Measurements from ENCODE around the gene TUBA3C. TPM values are rescaled to one million over a fixed set of nuclear protein-coding genes. Genes with fewer than 3 reads are reported as not detected.

TUBA3C gene
- polyA plus RNA-seq, 1 donor from 2014 or later: not detected

- Histone ChIP-seq H3K9me2 (ENCODE audit: insufficient read depth, low read length) (no peaks in the 10 kb centered on the region), H3K4me3 (ENCODE audit: low read length) (no peak overlapping the region), H3K9ac (ENCODE audit: low read length) (no peak overlapping the region), H3K36me3 (ENCODE audit: insufficient read depth, low read length) (no peaks in the 10 kb centered on the region), H3K79me2 (replicated peaks; ENCODE audit: insufficient read depth, low read length) (no peaks in the 10 kb centered on the region), H3K4me2 (ENCODE audit: low read length) (no peak overlapping the region), H3F3A (ENCODE audit: insufficient read depth, low read length, poor library complexity, severe bottlenecking) (no peaks in the 10 kb centered on the region), H3K9me3 (ENCODE audit: low read length) (peaks cover 28% of the 10 kb centered on the region), H2AFZ (ENCODE audit: low read depth, low read length) (no peak overlapping the region), H3K27ac (ENCODE audit: low read length) (no peak overlapping the region), H4K20me1 (ENCODE audit: insufficient read depth) (no peaks in the 10 kb centered on the region), H3K27me3 (ENCODE audit: insufficient read depth, low read depth, low read length) (no peaks in the 10 kb centered on the region)
- no peak for TF ChIP-seq SMC3 (conservative IDR thresholded peaks at IDR 0.05; ENCODE audit: poor library complexity)
- TF ChIP-seq EZH2 (IDR thresholded peaks at IDR 0.05; ENCODE audit: borderline replicate concordance, insufficient read depth, low read length, poor library complexity, severe bottlenecking): no peak
- TF ChIP-seq EP300 (conservative IDR thresholded peaks at IDR 0.05; ENCODE audit: poor library complexity, severe bottlenecking): no peak
- TF ChIP-seq MXI1 (conservative IDR thresholded peaks at IDR 0.05; ENCODE audit: poor library complexity, severe bottlenecking): no peak
- no peak for TF ChIP-seq POLR2AphosphoS5 (IDR thresholded peaks at IDR 0.05)
- no peak for TF ChIP-seq RAD21 (conservative IDR thresholded peaks at IDR 0.05)
- no peak for TF ChIP-seq TAF1 (IDR thresholded peaks at IDR 0.05; ENCODE audit: low read depth)
- TF ChIP-seq REST (IDR thresholded peaks at IDR 0.05; ENCODE audit: borderline replicate concordance): no peak
Observed at GRCh38 chr13:19157461-19157860, 24.2 kb downstream of the TUBA3C start.

GRCh38 chr13:19156013-19156825 is 25.4 kb downstream of the TUBA3C start:
- Histone ChIP-seq H3F3A (ENCODE audit: insufficient read depth, low read length, poor library complexity, severe bottlenecking) (no peaks in the 10 kb centered on the region), H3K79me2 (replicated peaks; ENCODE audit: insufficient read depth, low read length) (no peaks in the 10 kb centered on the region), H3K4me2 (ENCODE audit: low read length) (no peak overlapping the region), H3K9me3 (ENCODE audit: low read length) (peaks cover 20% of the 10 kb centered on the region), H3K4me3 (ENCODE audit: low read length) (no peak overlapping the region), H3K36me3 (ENCODE audit: insufficient read depth, low read length) (no peaks in the 10 kb centered on the region), H3K9ac (ENCODE audit: low read length) (no peak overlapping the region), H3K27me3 (ENCODE audit: insufficient read depth, low read depth, low read length) (no peaks in the 10 kb centered on the region), H2AFZ (ENCODE audit: low read depth, low read length) (no peak overlapping the region), H3K27ac (ENCODE audit: low read length) (no peak overlapping the region), H4K20me1 (ENCODE audit: insufficient read depth) (no peaks in the 10 kb centered on the region), H3K9me2 (ENCODE audit: insufficient read depth, low read length) (no peaks in the 10 kb centered on the region)
- no peak for TF ChIP-seq REST (IDR thresholded peaks at IDR 0.05; ENCODE audit: borderline replicate concordance)
- no peak for TF ChIP-seq RAD21 (conservative IDR thresholded peaks at IDR 0.05)
- no peak for TF ChIP-seq EZH2 (IDR thresholded peaks at IDR 0.05; ENCODE audit: borderline replicate concordance, insufficient read depth, low read length, poor library complexity, severe bottlenecking)
- no peak for TF ChIP-seq TAF1 (IDR thresholded peaks at IDR 0.05; ENCODE audit: low read depth)
- no peak for TF ChIP-seq EP300 (conservative IDR thresholded peaks at IDR 0.05; ENCODE audit: poor library complexity, severe bottlenecking)
- TF ChIP-seq POLR2AphosphoS5 (IDR thresholded peaks at IDR 0.05): no peak
- TF ChIP-seq MXI1 (conservative IDR thresholded peaks at IDR 0.05; ENCODE audit: poor library complexity, severe bottlenecking): no peak
- TF ChIP-seq CTCF (IDR thresholded peaks at IDR 0.05; ENCODE audit: poor library complexity, severe bottlenecking): no peak
- no peak for TF ChIP-seq SMC3 (conservative IDR thresholded peaks at IDR 0.05; ENCODE audit: poor library complexity)
